DMS153 (cell line): ENCODE measurements around the gene TBC1D22B.

ENCODE experiments used
- DNase-seq: peaks from one replicate; lab custom pipeline; 2025; lab: John Stamatoyannopoulos, UW

Gene TBC1D22B

GRCh38 chr6:37354526-37355384 lies 97.2 kb downstream of the TBC1D22B start:
- no peak for DNase-seq

DNA sequence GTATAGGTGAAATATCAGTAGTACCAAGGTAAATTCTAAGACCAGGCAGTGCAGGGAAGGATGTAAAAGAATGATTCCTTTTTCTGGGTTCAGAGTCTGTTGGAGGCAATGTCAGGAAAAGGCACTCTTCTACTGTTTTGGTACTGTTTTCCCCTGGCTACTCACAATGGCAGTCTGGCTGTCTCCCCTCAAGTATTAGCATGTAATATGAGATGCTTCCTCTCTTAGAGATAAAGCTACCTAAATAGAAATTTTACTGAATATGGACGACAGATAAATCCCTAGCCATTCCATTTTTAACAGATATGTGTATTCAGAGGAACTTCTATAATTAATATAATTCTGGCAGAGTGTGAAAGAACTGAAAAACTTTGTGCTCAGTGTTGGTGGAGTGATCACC lies 99.7 kb downstream of the TBC1D22B start:
- no peak for DNase-seq

DNA sequence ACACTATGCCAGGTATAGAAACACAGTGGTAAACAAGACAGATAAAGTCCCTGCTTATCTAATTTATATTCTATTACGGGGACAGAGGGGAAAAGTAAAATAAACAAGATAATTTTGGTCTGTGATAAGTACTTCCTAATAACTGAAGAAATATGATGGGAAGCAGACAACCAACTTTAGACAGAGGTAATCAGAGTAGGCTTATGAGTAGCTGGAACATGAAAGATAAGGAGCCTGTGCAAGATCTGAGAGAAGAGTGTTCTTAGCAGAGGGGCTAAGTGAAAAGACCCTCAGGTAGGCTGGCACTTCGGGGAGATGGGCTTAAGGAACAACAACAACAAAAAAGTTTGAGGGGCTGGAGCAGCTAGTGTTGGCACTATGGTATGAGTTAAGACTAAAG lies 100.3 kb downstream of the TBC1D22B start:
- no peak for DNase-seq

GRCh38 chr6:37359039-37359438 lies 101.5 kb downstream of the TBC1D22B start:
- no peak for DNase-seq

GRCh38 chr6:37362101-37362828 lies 104.7 kb downstream of the TBC1D22B start:
- DNase-seq: no peak

DNA sequence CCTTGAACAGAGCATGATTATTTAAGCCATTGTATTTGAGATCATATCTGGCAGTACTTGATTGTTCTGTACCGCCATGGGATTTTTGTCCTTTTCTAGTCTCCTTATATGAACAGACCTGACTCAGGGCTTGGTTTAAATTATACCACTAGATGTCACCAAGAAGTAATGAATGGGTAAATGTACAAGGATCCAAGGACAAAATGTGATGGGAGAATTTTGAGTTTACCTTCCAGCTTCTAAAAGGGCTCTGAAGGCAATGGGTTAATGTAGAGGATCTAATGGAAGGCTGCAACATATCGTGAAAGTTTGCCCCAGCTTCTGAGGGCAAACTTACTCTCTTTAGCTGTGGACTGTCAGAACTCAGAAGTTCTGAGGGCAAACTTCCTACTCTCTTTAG lies 108.2 kb downstream of the TBC1D22B start:
- DNase-seq: no peak

DNA sequence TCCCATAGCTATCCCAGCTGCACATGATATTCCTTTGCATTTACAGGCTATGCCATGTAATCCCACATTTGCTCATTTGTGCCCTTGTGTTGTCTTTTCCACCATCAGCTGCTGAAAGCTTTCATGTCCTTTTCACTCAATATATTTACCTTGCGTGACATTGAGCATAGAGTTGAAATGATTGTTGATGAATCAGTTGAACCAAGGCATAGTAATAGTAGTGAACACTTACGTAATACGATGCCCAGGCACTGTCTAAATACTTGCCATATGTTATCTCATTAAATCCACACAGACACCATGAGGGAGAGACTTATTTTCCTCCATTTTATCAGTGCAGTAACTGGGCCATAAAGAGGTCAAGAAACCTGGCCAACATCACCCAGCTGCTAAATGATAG lies 109.3 kb downstream of the TBC1D22B start:
- no peak for DNase-seq

DNA sequence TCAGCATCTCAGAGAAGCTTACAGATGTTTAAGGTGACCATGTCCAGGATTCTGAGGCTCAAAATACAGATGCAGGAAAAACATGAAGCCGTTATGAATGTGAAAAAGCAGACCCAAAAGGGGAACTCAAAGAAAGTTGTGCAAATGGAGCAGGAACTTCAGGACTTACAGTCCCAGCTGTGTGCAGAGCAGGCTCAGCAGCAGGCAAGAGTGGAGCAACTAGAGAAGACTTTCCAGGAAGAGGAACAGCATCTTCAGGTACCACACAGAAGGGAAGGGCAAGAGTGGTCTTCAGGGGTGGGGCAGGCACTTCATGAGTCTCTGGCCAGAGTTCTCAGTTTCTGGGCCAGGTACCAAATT lies 111.4 kb downstream of the TBC1D22B start:
- DNase-seq: no peak

GRCh38 chr6:37369321-37370201 lies 112.0 kb downstream of the TBC1D22B start:
- DNase-seq: no peak

GRCh38 chr6:37371154-37372083 lies 113.8 kb downstream of the TBC1D22B start:
- DNase-seq: no peak

DNA sequence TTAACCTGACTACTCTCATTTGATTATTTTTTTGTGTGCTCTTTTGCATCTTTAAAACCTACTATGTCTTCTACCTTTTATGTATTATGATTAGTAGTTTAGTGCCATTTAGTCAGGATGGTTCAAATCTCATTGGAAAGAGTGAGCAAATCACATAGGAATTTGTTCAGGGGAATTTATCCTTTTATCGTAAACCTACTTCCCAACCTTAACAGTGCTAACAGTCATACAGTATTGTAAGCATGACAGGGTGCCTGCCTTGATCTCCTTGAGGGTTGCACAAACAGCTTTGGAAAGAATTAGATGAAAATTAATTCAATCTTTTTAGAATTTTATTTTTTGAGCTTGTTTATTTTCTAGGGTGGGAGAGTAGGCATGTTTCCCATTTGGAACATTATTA lies 114.5 kb downstream of the TBC1D22B start:
- no peak for DNase-seq

DNA sequence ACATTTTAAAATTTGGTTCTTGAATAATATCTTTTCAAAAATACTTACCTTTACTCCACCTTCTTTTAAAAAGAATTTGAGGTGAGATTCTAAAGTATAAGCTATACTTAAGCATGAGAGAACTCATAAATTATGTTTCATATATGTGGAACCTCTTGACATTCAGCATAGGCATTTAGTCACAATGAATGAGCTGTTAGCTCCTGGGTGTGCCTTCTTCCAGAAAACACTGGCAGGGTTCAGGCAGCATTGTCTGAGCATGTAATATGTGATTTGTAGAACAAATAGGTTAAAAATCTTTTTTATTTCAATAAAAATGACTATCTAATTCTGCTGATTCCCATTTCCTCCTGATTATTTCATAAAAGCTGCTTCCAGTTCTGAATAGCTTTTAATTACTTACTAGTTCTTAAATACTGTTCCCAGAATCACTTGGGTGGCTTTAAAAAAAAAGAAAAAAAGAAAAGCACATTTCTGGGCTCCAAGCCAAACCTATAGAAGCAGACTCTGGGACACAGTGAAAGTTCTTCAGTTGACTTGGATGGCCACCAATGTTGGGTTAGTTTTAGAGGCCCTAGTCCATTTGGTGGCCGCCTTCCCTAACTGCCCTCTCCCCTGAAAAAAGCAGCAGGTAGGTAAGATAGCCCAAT lies 116.4 kb downstream of the TBC1D22B start:
- DNase-seq: no peak

DNA sequence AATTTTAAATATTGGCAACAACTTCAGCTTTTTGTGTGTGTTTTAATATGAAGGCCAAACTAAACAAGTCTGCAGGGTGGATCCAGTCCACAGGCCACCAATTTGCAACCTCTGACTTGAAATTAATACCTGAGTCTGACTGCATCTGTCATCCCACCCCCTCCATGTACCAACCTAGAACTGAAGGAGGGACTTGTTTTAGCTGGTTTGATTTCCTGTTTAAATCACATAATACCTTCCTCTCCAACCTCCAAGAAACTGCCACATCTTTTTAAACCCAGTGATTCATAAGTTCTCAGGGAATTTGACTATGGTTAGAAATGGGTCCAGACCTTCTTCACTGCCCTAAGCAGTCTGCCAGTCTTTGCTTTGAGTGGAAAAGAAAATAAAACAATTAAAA lies 117.8 kb downstream of the TBC1D22B start:
- no peak for DNase-seq

GRCh38 chr6:37376078-37376743 lies 118.6 kb downstream of the TBC1D22B start:
- no peak for DNase-seq

DNA sequence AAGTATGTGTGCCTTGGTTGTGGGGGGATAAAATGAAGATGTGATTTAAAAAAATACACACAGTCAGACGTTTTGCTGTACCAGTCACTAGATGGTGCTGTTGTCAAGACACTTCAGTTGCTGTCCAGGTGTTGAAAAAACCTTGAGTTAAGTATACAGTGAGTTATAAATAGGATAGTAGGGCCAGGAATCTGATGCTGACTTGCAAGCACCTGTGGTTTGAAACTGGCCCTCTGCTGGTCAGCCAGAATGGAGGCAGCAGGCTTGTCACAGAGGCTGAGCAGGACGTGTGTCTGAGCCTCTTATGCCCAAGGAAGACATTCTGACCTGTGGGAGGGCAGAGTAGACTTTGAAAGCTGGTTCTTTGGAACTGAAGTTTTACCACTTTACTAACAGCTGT lies 124.0 kb downstream of the TBC1D22B start:
- DNase-seq: peak; percentile 61
